IMR-90 (cell line): ENCODE measurements around the gene AUTS2.

Experiments
- CTCF ChIP-seq: conservative IDR thresholded peaks from 2 replicates; pipeline ENCODE4 v1.5.1; 2012; ENCODE audit warnings: mild to moderate bottlenecking, low read depth, low read length, improper control_type of control experiment
- MAZ ChIP-seq: IDR thresholded peaks from 2 replicates; pipeline ENCODE4 v1.6.1; 2012; ENCODE audit warnings: low read depth, mild to moderate bottlenecking, low read length, improper control_type of control experiment, moderate library complexity, borderline replicate concordance
- MXI1 ChIP-seq: IDR thresholded peaks from 2 replicates; pipeline ENCODE4 v1.6.1; 2012; ENCODE audit warnings: low read depth, mild to moderate bottlenecking, low read length, moderate library complexity, borderline replicate concordance
- POLR2A ChIP-seq: IDR thresholded peaks from 2 replicates; pipeline ENCODE4 v1.6.1; 2012; ENCODE audit warnings: mild to moderate bottlenecking, low read depth, low read length

- TF ChIP-seq CTCF, result no peak
- no peak for TF ChIP-seq MAZ
- no peak for TF ChIP-seq POLR2A
- no peak for TF ChIP-seq MXI1
These were observed 5.1 kb downstream of the AUTS2 start for GRCh38 chr7:69603351-69603750.
